PC-9 (cell line): ENCODE measurements around the gene PPL. TPM values are rescaled to one million over a fixed set of nuclear protein-coding genes. Genes with fewer than 3 reads are reported as not detected.

ENCODE experiments used
- BruUV-seq: library from RNA; stranded (reverse); fragments of 400-500 nt; replicated peaks from 2 replicates; lab custom pipeline; 2021; lab: Mats Ljungman, UMichigan
- CTCF ChIA-PET: fragments of 300-600 bp; sonication (Branson Sonifier 250); formaldehyde crosslinking; loops from one replicate; lab custom pipeline; 2022; ENCODE audit warnings: antibody characterized with exemption; lab: Charles Lee
- POLR2A ChIA-PET: fragments of 300-600 bp; sonication (Branson Sonifier 250); formaldehyde crosslinking; loops from one replicate; lab custom pipeline; 2022; ENCODE audit warnings: antibody characterized with exemption; ENCODE audit not compliant: unreplicated experiment; lab: Charles Lee
- DNase-seq, 2 experiments: peaks; one replicate each; pipeline versions ENCODE4 v3.0.0 to v3.0.0-alpha.2; 2015 to 2022; ENCODE audit warnings: mixed read lengths in 1 of 2
- H2AFZ ChIP-seq: fragments of 200-600 bp; sonication (generic); 2 replicates; pipeline ENCODE4 v1.8.1; 2017; ENCODE audit warnings: antibody characterized with exemption
- H3F3A ChIP-seq: fragments of 200-600 bp; sonication (generic); 2 replicates; pipeline ENCODE4 v1.8.1; 2017; ENCODE audit warnings: antibody characterized with exemption, mild to moderate bottlenecking, low read depth; ENCODE audit not compliant: insufficient read depth
- H3K27ac ChIP-seq: fragments of 200-600 bp; sonication (generic); 2 replicates; pipeline ENCODE4 v1.6.1; 2016; ENCODE audit warnings: mixed run types
- H3K27me3 ChIP-seq: fragments of 200-600 bp; sonication (generic); 2 replicates; pipeline ENCODE4 v1.6.1; 2016; ENCODE audit warnings: low read depth, mixed run types; ENCODE audit not compliant: insufficient read depth
- H3K36me3 ChIP-seq: fragments of 200-600 bp; sonication (generic); 2 replicates; pipeline ENCODE4 v1.6.1; 2016; ENCODE audit warnings: low read depth, mixed run types
- H3K4me1 ChIP-seq: fragments of 200-600 bp; sonication (generic); replicated peaks from 2 replicates; pipeline ENCODE4 v1.6.1; 2016; ENCODE audit warnings: mixed run types; ENCODE audit not compliant: insufficient read depth
- H3K4me2 ChIP-seq: fragments of 200-600 bp; sonication (generic); 2 replicates; pipeline ENCODE4 v1.6.1; 2017; ENCODE audit warnings: mixed run types
- H3K4me3 ChIP-seq: fragments of 200-600 bp; sonication (generic); 2 replicates; pipeline ENCODE4 v1.6.1; 2016; ENCODE audit warnings: mixed run types
- H3K79me2 ChIP-seq: fragments of 200-600 bp; sonication (generic); 2 replicates; pipeline ENCODE4 v1.6.1; 2017; ENCODE audit warnings: low read depth, mixed run types
- H3K9me2 ChIP-seq: fragments of 200-600 bp; sonication (generic); 2 replicates; pipeline ENCODE4 v1.8.1; 2017; ENCODE audit warnings: mild to moderate bottlenecking; ENCODE audit not compliant: insufficient read depth
- H3K9me3 ChIP-seq: fragments of 200-600 bp; sonication (generic); 2 replicates; pipeline ENCODE4 v1.8.1; 2016; ENCODE audit warnings: low read depth; ENCODE audit not compliant: insufficient read depth
- H4K20me1 ChIP-seq: fragments of 200-600 bp; sonication (generic); 2 replicates; pipeline ENCODE4 v1.8.1; 2017; ENCODE audit not compliant: insufficient read depth
- EZH2 ChIP-seq: fragments of 200-600 bp; sonication (generic); IDR thresholded peaks from 2 replicates; pipeline ENCODE4 v1.8.0; 2017; ENCODE audit warnings: antibody characterized with exemption, low read depth
- intact Hi-C: fragments of 100-400 bp; cut with micrococcal nuclease; formaldehyde crosslinking; loops from one replicate; pipeline ENCODE4 v1.10.0; 2022; ENCODE audit not compliant: unreplicated experiment
- total RNA-seq: library from RNA; stranded (reverse); gene quantifications from 2 replicates; pipeline ENCODE4 v1.2.3, GENCODE V29; 2021
- TF ChIP-seq, protein P1 (sequence below): fragments of 200-600 bp; sonication (generic); conservative IDR thresholded peaks from 2 replicates; pipeline ENCODE4 v1.6.1; 2017; ENCODE audit warnings: mixed run types, antibody characterized with exemption, mild to moderate bottlenecking, moderate library complexity

PPL gene
- total RNA-seq, 1 experiment from 2014 or later = 187 TPM

DNA sequence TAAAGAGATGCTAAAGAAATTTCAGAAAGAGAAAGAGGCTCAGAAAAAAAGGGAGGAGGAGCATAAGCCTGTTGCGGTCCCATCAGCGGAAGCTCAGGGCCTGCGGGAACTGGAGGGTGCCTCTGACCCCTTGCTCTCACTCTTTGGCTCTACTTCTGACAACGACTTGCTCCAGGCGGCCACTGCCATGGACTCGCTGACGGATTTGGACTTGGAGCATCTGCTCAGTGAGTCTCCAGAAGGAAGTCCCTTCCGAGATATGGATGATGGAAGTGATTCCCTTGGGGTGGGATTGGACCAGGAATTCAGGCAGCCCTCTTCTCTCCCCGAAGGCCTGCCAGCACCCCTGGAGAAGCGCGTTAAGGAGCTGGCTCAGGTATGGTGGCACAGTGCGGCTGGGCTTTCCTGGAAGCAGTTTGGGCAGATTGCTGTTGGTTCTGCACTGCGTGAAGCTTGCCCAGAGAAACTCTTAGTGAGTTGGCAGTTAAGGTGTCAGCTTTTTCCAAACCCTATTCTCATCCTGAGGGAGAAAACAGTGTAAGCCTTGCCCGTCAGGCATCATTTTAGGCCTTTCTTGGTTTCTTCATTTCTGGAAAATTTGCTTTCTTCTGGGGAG lies 76.1 kb downstream of the PPL start:
- BruUV-seq = no TSS peak
- H3K36me3 ChIP-seq = peaks cover 22% of the 10 kb centered on the region

DNA sequence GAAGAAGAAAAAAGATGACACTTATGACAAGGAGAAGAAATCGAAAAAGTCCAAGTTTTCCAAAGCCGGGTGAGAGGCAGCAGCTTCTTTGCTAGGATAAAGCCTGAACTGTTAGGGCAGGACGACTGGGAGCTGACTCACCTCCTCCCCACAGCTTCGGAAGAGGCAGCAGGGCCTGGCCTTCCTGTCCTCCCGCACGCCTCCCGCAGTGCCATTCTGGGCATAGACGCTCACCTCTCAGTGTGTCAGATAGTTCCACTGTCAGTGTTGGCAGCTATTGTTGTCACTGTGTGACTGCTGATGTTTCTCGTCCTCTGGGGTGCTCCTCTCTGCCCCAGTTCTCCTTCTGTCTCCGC lies 77.1 kb downstream of the PPL start:
- POLR2A ChIA-PET = no interaction called here
- peaks cover 22% of the 10 kb centered on the region for H3K36me3 ChIP-seq

More for the DNA sequence above, 76.1 kb downstream of the PPL start:
- Histone ChIP-seq H3K27ac (no peak overlapping the region), H3K9me3 (no peaks in the 10 kb centered on the region), H3K4me1 (peaks cover 15% of the 10 kb centered on the region), H2AFZ (no peak overlapping the region), H3K9me2 (no peaks in the 10 kb centered on the region), H3K4me2 (no peak overlapping the region), H4K20me1 (peaks cover 18% of the 10 kb centered on the region), H3K4me3 (no peak overlapping the region), H3K27me3 (no peaks in the 10 kb centered on the region), H3F3A (peaks cover 26% of the 10 kb centered on the region; the same call in 1 of the 2 replicates), H3K79me2 (peaks cover 25% of the 10 kb centered on the region)
- DNase-seq = no peak
- TF ChIP-seq, protein P1, sequence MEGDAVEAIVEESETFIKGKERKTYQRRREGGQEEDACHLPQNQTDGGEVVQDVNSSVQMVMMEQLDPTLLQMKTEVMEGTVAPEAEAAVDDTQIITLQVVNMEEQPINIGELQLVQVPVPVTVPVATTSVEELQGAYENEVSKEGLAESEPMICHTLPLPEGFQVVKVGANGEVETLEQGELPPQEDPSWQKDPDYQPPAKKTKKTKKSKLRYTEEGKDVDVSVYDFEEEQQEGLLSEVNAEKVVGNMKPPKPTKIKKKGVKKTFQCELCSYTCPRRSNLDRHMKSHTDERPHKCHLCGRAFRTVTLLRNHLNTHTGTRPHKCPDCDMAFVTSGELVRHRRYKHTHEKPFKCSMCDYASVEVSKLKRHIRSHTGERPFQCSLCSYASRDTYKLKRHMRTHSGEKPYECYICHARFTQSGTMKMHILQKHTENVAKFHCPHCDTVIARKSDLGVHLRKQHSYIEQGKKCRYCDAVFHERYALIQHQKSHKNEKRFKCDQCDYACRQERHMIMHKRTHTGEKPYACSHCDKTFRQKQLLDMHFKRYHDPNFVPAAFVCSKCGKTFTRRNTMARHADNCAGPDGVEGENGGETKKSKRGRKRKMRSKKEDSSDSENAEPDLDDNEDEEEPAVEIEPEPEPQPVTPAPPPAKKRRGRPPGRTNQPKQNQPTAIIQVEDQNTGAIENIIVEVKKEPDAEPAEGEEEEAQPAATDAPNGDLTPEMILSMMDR = no peak
- TF ChIP-seq EZH2 = no peak
- CTCF ChIA-PET = interaction anchor here (1.0 kb wide), 1 partner anchor 19 kb away, joined by 3 read pairs; no protein-coding TSS in a partner anchor
- intact Hi-C loops = no loop called here
- POLR2A ChIA-PET = no interaction called here

DNA sequence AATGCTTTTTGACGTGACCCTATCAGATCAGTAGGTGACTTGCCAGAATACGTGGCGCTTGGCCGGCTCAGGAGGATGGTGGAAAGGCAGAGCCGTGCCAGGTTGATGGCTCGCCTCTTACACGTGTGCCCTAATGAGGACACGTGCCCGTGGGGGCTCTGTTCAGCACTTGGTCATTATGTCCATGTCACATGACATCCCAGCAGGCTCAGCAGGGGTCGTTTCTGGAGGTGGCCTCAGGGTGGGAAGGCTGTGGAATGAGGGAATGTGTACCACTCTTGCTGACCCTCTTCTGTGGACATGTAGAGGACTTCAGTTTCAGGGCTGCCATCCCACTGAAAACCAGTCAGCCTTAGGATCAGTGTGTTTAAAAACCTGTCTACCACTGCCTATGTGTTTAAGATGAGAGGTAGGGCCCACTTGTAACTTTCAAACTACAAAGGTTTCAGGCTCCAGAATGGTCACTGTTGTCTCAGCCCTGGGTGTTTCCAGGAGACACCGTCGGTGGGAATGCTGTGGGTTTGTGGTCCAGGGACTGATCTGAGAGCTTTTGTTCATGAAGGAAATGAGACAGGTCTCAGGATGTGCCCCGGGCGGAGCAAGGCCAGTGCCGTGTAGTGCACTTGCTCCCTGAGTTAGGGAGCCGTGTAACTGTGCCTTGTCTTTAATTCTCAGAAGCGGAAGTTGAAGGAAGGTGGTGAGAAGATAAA lies 77.6 kb downstream of the PPL start:
- no peaks in the 10 kb centered on the region for H3K27me3 ChIP-seq
- H4K20me1 ChIP-seq = peaks cover 16% of the 10 kb centered on the region
- BruUV-seq = no TSS peak
- no peak overlapping the region for H3K4me3 ChIP-seq
- no peak for DNase-seq
- peaks cover 22% of the 10 kb centered on the region for H3K36me3 ChIP-seq
- H3K4me1 ChIP-seq = peaks cover 15% of the 10 kb centered on the region
- H3K79me2 ChIP-seq = peaks cover 15% of the 10 kb centered on the region
- H3K27ac ChIP-seq = no peak overlapping the region
- ChIA-PET CTCF (interaction anchor here (1.0 kb wide), 1 partner anchor 20 kb away, joined by 3 read pairs; no protein-coding TSS in a partner anchor), POLR2A (no interaction called here)
- H3F3A ChIP-seq = peaks cover 26% of the 10 kb centered on the region; the same call in 1 of the 2 replicates
- H3K9me2 ChIP-seq = no peaks in the 10 kb centered on the region
- no peak overlapping the region for H2AFZ ChIP-seq
- TF ChIP-seq EZH2 = no peak
- TF ChIP-seq, protein P1 = no peak
- no peaks in the 10 kb centered on the region for H3K9me3 ChIP-seq
- intact Hi-C loops = no loop called here
- no peak overlapping the region for H3K4me2 ChIP-seq

More for the DNA sequence above, 77.1 kb downstream of the PPL start:
- H3K4me2 ChIP-seq = no peak overlapping the region
- CTCF ChIA-PET = interaction anchor here (0.6 to 1.0 kb wide), 2 partner anchors 20 to 1359 kb away, joined by 3 to 4 read pairs; no protein-coding TSS in a partner anchor
- no peaks in the 10 kb centered on the region for H3K27me3 ChIP-seq
- H4K20me1 ChIP-seq = peaks cover 21% of the 10 kb centered on the region
- peaks cover 26% of the 10 kb centered on the region; the same call in 1 of the 2 replicates for H3F3A ChIP-seq
- TF ChIP-seq, protein P1 = no peak
- no peak for TF ChIP-seq EZH2
- H3K9me2 ChIP-seq = no peaks in the 10 kb centered on the region
- BruUV-seq = no TSS peak
- peaks cover 20% of the 10 kb centered on the region for H3K79me2 ChIP-seq
- H3K27ac ChIP-seq = no peak overlapping the region
- no peak overlapping the region for H2AFZ ChIP-seq
- DNase-seq = no peak
- no peak overlapping the region for H3K4me3 ChIP-seq
- no peaks in the 10 kb centered on the region for H3K9me3 ChIP-seq
- intact Hi-C loops = no loop called here
- H3K4me1 ChIP-seq = peaks cover 15% of the 10 kb centered on the region
